ENCODE data around the gene VWA3A.
"Not testable (repeated sequence)": the region's sequence is repeated elsewhere in the genome, so short reads cannot be mapped to it uniquely, and the experiment has no call there.

VWA3A gene

GRCh38 chr16:22183901-22184614 lies 91.7 kb downstream of the VWA3A start:
- DNase-seq (ENCODE audit: low read depth) = no peak

GRCh38 chr16:22184615-22184968 lies 92.3 kb downstream of the VWA3A start:
- no peak for DNase-seq (ENCODE audit: low read depth)

GRCh38 chr16:22186517-22186916 lies 94.2 kb downstream of the VWA3A start:
- no peak for DNase-seq (ENCODE audit: low read depth)

- no peak for DNase-seq (ENCODE audit: low read depth)
Measured at GRCh38 chr16:22188267-22188594, 95.9 kb downstream of the VWA3A start.

- DNase-seq (ENCODE audit: low read depth) = peak; percentile 42
Measured at GRCh38 chr16:22188595-22189442, 96.5 kb downstream of the VWA3A start.

GRCh38 chr16:22189473-22190080 lies 97.2 kb downstream of the VWA3A start:
- no peak for DNase-seq (ENCODE audit: low read depth)

GRCh38 chr16:22190081-22190775 lies 97.9 kb downstream of the VWA3A start:
- peak; percentile 92 for DNase-seq (ENCODE audit: low read depth)

DNA sequence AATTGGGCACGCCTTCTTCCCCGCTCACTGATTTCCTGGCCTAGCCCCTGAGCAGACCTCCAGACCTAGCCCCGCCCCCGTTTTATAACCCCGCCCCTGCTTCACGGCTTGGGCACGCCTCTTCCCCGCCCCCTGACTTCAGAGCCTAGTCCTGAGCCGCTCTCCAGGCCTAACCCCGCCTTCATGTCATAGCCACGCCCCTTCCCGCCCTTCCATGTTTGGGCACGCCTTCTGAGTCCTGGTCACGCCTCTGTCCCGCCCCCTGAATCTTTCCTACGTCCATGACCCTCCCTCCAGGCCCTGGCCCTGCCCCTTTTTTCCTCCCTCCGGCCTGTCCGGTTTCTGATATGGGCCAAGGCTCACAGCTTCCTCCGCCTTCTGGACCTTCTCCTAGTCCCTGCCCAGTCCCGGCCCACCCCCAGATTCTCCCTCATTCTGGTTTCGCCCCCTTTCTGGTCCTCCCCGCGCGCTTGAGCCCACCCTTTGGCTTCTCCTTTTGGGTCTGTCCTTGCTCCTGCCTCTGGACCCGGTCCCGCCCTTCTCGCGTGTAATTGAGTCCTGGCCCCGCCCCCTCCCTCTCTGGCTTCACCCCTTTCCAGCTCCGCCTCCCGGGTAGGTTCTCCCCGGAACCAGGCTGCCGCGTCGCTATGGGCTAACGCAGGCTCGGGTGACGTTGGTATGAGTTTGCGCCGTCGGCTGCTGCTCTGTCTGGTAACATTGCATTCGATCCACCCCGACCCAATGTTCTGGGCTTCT lies 98.6 kb downstream of the VWA3A start:
- DNase-seq (ENCODE audit: low read depth) = peak; percentile 99

- no peak for DNase-seq (ENCODE audit: low read depth)
Measured at GRCh38 chr16:22191532-22192260, 99.4 kb downstream of the VWA3A start.

GRCh38 chr16:22192261-22193062 lies 100.1 kb downstream of the VWA3A start:
- DNase-seq (ENCODE audit: low read depth) = peak; percentile 46

DNA sequence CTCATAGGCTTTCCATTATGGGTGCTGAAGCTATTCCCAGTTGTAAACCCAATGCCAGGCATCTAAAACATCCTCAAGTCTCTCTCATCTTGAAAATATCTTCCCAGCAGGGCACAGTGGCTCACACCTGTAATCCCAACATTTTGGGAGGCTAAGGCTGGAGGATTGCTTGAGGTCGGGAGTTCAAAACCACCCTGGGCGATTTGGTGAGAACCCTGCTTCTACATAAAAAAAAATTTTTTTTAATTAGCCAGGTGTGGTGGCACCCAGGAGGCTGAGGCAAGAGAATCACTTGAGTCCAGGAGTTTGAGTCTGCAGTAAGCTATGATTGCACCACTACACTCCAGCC lies 100.7 kb downstream of the VWA3A start:
- DNase-seq (ENCODE audit: low read depth) = no peak

DNA sequence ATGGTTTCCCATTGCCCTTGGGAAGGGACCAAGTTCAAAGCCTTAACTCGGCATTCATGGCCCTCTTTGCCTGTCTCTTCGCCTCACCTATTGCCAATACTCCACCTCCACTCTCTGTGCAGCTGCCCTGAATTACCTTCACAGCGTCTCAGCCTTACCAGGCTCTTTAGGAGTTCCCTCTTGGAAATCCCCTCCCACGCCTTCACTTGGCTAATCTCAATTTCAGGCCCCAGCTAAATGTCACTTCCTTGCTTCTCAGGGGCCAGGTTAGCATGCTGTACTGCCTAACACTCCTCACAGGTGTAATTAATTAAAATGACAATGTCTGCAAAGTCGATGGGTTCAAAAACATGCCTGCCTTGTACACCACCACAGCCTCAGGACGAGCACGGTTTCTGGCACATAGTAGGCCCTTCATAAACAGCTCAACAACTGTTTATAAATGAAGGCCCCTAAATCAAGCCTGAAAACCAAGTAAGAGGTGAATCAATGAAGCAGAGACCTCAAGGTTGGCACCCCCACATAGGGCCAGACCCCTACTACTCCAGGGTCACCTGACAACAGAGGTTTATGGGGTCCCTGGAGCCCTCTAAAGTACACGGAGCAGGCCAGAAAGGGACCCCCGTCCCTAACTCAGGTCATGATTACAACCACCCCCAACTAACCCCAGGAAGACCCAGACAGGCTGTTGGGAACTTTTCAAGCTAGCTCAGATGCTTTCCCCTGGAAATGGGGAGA lies 102.5 kb downstream of the VWA3A start:
- peak; percentile 10 for DNase-seq (ENCODE audit: low read depth)

DNA sequence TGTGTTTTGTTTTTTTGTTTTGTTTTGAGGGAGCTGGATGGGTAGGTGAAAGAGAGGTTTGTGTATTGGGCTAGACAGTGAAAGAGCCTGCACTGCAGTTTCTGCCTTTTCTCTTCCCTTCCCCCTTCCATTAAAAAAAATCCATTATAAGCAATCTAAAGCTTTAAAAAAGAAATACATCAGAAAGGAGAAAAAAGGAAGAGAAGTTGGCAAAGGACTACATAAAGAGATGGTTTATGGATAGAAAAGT lies 103.0 kb downstream of the VWA3A start:
- DNase-seq (ENCODE audit: low read depth) = no peak

DNA sequence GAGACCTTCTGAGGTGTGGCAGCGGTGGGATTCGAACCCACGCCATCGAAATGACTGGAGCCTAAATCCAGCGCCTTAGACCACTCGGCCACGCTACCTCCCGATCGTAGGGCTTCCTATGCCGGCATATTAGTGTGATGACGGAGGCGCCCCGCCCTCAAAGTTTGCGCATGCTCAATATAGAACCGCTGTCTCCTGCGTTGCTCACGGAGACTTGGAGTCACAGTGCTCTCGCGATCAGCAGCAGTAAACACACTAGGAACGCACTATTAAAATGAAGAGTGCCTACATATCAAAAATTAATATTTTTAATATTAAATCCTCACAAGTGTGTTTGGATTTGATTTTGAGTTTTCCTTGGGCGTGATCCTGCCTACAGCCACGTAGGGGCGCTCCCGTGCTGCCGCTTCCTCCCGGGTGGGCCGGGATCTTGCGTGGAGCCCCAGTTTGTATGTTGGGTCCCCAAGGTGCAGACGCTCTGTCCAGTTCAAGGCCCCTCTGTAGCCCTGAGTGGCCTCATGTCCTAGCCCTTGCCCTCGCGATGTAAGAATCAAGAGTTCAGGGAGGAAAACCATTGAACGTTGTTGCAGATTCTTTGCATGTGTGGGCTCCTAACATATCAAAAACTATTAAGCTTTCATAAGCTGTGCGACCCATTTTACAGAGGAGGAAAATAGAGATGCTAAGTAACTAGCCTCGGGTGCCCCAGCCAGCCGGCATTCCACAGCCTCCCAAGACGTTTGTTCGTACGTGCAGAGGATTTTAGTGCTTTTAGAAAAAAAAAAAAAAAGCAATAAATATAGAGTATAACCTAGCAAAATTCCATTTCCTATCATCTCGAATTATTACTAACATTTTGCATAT lies 103.6 kb downstream of the VWA3A start:
- peak; percentile 81 for DNase-seq (ENCODE audit: low read depth)

DNA sequence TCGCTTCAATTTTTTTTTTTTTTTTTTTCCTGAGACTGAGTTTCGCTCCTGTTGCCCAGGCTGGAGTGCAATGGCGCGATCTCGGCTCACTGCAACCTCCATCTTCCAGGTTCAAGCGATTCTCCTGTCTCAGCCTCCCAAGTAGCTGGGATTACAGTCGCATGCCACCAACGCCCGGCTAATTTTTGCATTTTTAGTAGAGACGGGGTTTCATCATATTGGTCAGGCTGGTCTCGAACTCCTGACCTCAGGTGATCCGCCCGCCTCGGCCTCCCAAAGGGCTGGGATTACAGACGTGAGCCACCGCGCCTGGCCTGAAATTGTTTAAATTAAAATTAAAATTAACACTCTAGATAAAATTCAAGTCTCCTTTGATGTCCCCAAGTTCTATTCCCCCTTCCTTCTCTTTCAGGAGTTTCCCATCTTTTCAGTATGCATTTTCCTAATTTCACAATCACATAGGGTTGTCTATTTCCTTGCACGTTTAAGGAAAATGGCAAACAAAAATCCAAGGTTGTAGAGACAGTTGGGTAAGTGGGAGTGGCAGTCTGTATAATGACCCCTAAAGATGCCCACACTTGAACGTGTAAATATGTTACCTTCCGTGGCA lies 104.3 kb downstream of the VWA3A start:
- not testable (repeated sequence) for DNase-seq (ENCODE audit: low read depth)

- no peak for DNase-seq (ENCODE audit: low read depth)
Measured at GRCh38 chr16:22198547-22199293, 106.4 kb downstream of the VWA3A start.

DNA sequence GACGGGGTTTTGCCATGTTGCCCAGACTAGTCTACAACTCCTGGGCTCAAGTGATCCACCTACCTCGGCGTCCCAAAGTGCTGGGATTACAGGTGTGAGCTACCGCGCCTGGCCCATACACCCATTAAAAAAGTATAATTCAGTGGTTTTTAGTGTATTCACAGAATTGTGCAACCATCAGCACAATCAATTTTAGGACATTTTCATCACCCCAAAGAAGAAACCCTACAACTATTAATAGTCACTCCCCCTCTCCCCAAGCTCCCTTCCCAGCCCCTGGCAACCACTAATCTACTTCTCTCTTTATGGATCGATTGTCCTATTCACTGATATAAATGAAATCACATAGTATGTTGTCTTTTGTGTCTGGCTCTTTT lies 109.9 kb downstream of the VWA3A start:
- DNase-seq (ENCODE audit: low read depth) = no peak

GRCh38 chr16:22203091-22203490 lies 110.8 kb downstream of the VWA3A start:
- no peak for DNase-seq (ENCODE audit: low read depth)

Data from stimulated activated CD4-positive, alpha-beta T cell treated with anti-CD3 and anti-CD28 coated beads, Interleukin-2, amount 100 ng/mL, for 4 hours (primary cell).